ENCODE results near the gene WASF2. TPM values are rescaled to one million over a fixed set of nuclear protein-coding genes. Genes with fewer than 3 reads are reported as not detected.

Gene WASF2
- total and polyA plus RNA-seq, 11 donors, result 14.2 to 103 (median 47.9) TPM

GRCh38 chr1:27363766-27364695 lies 125.9 kb downstream of the WASF2 start:
- Histone ChIP-seq H3K4me1 (peaks cover 7 to 58% (median 34%) of the 10 kb centered on the region in 12 donors), H3K4me3 (peak overlapping the region in 5 of 12 donors; percentile 72 to 93 (median 90)), H3K9me3 (no peaks in the 10 kb centered on the region), H3K27me3 (no peaks in the 10 kb centered on the region), H3K36me3 (peaks cover 0 to 59% (median 54%) of the 10 kb centered on the region in 9 donors), H3K27ac (peak overlapping the region in 4 of 12 donors; percentile 98 to 100 (median 98))
- TF ChIP-seq, protein P1, sequence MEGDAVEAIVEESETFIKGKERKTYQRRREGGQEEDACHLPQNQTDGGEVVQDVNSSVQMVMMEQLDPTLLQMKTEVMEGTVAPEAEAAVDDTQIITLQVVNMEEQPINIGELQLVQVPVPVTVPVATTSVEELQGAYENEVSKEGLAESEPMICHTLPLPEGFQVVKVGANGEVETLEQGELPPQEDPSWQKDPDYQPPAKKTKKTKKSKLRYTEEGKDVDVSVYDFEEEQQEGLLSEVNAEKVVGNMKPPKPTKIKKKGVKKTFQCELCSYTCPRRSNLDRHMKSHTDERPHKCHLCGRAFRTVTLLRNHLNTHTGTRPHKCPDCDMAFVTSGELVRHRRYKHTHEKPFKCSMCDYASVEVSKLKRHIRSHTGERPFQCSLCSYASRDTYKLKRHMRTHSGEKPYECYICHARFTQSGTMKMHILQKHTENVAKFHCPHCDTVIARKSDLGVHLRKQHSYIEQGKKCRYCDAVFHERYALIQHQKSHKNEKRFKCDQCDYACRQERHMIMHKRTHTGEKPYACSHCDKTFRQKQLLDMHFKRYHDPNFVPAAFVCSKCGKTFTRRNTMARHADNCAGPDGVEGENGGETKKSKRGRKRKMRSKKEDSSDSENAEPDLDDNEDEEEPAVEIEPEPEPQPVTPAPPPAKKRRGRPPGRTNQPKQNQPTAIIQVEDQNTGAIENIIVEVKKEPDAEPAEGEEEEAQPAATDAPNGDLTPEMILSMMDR (IDR thresholded peaks at IDR 0.05), result no peak
- TF ChIP-seq POLR2A (IDR thresholded peaks at IDR 0.05), result no peak
- 87 to 91% (median 88%) methylated on average over 21 to 26 of the region's 26 CpGs for WGBS, 4 donors
- intact Hi-C loops (cut with DNase I), result loop anchor here in 2 of 10 donors (2.0 kb wide), 2 partner anchors 29 to 41 kb away; partner anchors contain the start of genes GPR3 (in 1 of the 2) and TMEM222 (in 1 of the 2)
- no peak for DNase-seq
- ATAC-seq, result no peak

GRCh38 chr1:27361553-27361952 lies 128.4 kb downstream of the WASF2 start:
- no peaks in the 10 kb centered on the region for H3K27me3 ChIP-seq
- no peaks in the 10 kb centered on the region for H3K9me3 ChIP-seq
- 93 to 97% (median 95%) methylated on average over 5 to 8 of the region's 8 CpGs for WGBS, 4 donors
- intact Hi-C loops (cut with DNase I), result no loop called here
- peaks cover 0 to 82% (median 72%) of the 10 kb centered on the region in 9 donors for H3K36me3 ChIP-seq
- H3K4me3 ChIP-seq, result no peak overlapping the region
- peaks cover 7 to 46% (median 18%) of the 10 kb centered on the region in 12 donors for H3K4me1 ChIP-seq
- H3K27ac ChIP-seq, result no peak overlapping the region
- no peak for DNase-seq
- TF ChIP-seq POLR2A (IDR thresholded peaks at IDR 0.05), result no peak
- TF ChIP-seq, protein P1 (IDR thresholded peaks at IDR 0.05), result no peak
- no peak for ATAC-seq

GRCh38 chr1:27361044-27361402 lies 128.9 kb downstream of the WASF2 start:
- H3K4me1 ChIP-seq, result peaks cover 7 to 46% (median 18%) of the 10 kb centered on the region in 12 donors
- no peaks in the 10 kb centered on the region for H3K27me3 ChIP-seq
- DNase-seq (no peak), ATAC-seq (no peak)
- TF ChIP-seq, protein P1 (IDR thresholded peaks at IDR 0.05), result no peak
- TF ChIP-seq POLR2A (IDR thresholded peaks at IDR 0.05), result no peak
- peaks cover 0 to 87% (median 78%) of the 10 kb centered on the region in 9 donors for H3K36me3 ChIP-seq
- no peak overlapping the region for H3K27ac ChIP-seq
- peak overlapping the region in 3 of 12 donors; percentile 37 to 56 (median 44) for H3K4me3 ChIP-seq
- H3K9me3 ChIP-seq, result no peaks in the 10 kb centered on the region
- 84 to 93% (median 89%) methylated on average over 17 to 21 of the region's 21 CpGs for WGBS, 4 donors
- intact Hi-C loops (cut with DNase I), result no loop called here
